Muscle layer of duodenum (tissue), 2 donors: ENCODE results near the gene VWA8.
"Not testable (repeated sequence)": the region's sequence is repeated elsewhere in the genome, so short reads cannot be mapped to it uniquely, and the experiment has no call there.

ENCODE experiments used
- H3K27ac ChIP-seq: one replicate; pipeline ENCODE4 v1.7.0; 2013; ENCODE audit warnings: mild to moderate bottlenecking, low read length
- H3K27me3 ChIP-seq: one replicate; pipeline ENCODE4 v1.7.0; 2013; ENCODE audit warnings: low read depth, mild to moderate bottlenecking, control low read depth, low read length
- H3K36me3 ChIP-seq, 2 donors: one replicate each; pipeline ENCODE4 v1.7.0; 2013; ENCODE audit warnings: low read length in 2 of 2, control low read depth in 1 of 2, mild to moderate bottlenecking in 1 of 2; ENCODE audit not compliant: insufficient read depth in 2 of 2, control insufficient read depth in 1 of 2
- H3K4me1 ChIP-seq, 2 donors: one replicate each; pipeline ENCODE4 v1.7.0; 2013; ENCODE audit warnings: low read length in 2 of 2, mild to moderate bottlenecking in 2 of 2, control low read depth in 1 of 2, moderate library complexity in 1 of 2; ENCODE audit not compliant: insufficient read depth in 2 of 2, control insufficient read depth in 1 of 2
- H3K4me3 ChIP-seq, 2 donors: one replicate each; pipeline ENCODE4 v1.7.0; 2013; ENCODE audit warnings: low read length in 2 of 2, low read depth in 1 of 2, mild to moderate bottlenecking in 1 of 2
- H3K9me3 ChIP-seq, 2 donors: one replicate each; pipeline ENCODE4 v1.7.0; 2013; ENCODE audit warnings: low read length in 2 of 2, control low read depth in 1 of 2, mild to moderate bottlenecking in 1 of 2; ENCODE audit not compliant: control insufficient read depth in 1 of 2
- donor health status: healthy.

VWA8 gene

GRCh38 chr13:41922894-41923293 is 38.0 kb downstream of the VWA8 start:
- not testable (repeated sequence) for H3K27ac ChIP-seq, H3K4me3 ChIP-seq
- H3K9me3 ChIP-seq: peaks cover 9 to 19% of the 10 kb centered on the region in 2 donors

GRCh38 chr13:41919741-41920487 is 41.0 kb downstream of the VWA8 start:
- Histone ChIP-seq H3K9me3 (peaks cover 9 to 12% of the 10 kb centered on the region in 2 donors), H3K4me1 (peaks cover 6 to 21% of the 10 kb centered on the region in 2 donors), H3K27ac (no peak overlapping the region), H3K27me3 (no peaks in the 10 kb centered on the region), H3K36me3 (peaks cover 0 to 7% of the 10 kb centered on the region in 2 donors), H3K4me3 (no peak overlapping the region)

More at GRCh38 chr13:41922894-41923293, 38.0 kb downstream of the VWA8 start:
- not testable (repeated sequence) for H3K4me1 ChIP-seq, H3K27me3 ChIP-seq
- peaks cover 4 to 16% of the 10 kb centered on the region in 2 donors for H3K36me3 ChIP-seq

- Histone ChIP-seq H3K27me3 (no peaks in the 10 kb centered on the region), H3K4me3 (no peak overlapping the region), H3K9me3 (peaks cover 7 to 8% of the 10 kb centered on the region in 2 donors), H3K27ac (no peak overlapping the region), H3K36me3 (peaks cover 0 to 5% of the 10 kb centered on the region in 2 donors), H3K4me1 (peaks cover 6 to 21% of the 10 kb centered on the region in 2 donors)
Observed at GRCh38 chr13:41919031-41919740, 41.7 kb downstream of the VWA8 start.

- no peak overlapping the region for H3K4me3 ChIP-seq
- peaks cover 6 to 21% of the 10 kb centered on the region in 2 donors for H3K4me1 ChIP-seq
- H3K9me3 ChIP-seq: no peaks in the 10 kb centered on the region
- H3K36me3 ChIP-seq: no peaks in the 10 kb centered on the region
- H3K27me3 ChIP-seq: no peaks in the 10 kb centered on the region
- H3K27ac ChIP-seq: no peak overlapping the region
Observed at GRCh38 chr13:41917641-41918040, 43.3 kb downstream of the VWA8 start.

GRCh38 chr13:41916173-41916954 is 44.5 kb downstream of the VWA8 start:
- Histone ChIP-seq H3K27ac (peak overlapping the region; percentile 31), H3K9me3 (no peaks in the 10 kb centered on the region), H3K4me1 (peaks cover 6 to 21% of the 10 kb centered on the region in 2 donors), H3K4me3 (peak overlapping the region in 1 of 2 donors; percentile 37), H3K36me3 (no peaks in the 10 kb centered on the region), H3K27me3 (no peaks in the 10 kb centered on the region)

GRCh38 chr13:41915081-41915480 is 45.8 kb downstream of the VWA8 start:
- Histone ChIP-seq H3K9me3 (no peaks in the 10 kb centered on the region), H3K27me3 (no peaks in the 10 kb centered on the region), H3K36me3 (no peaks in the 10 kb centered on the region), H3K27ac (no peak overlapping the region), H3K4me1 (peaks cover 6 to 21% of the 10 kb centered on the region in 2 donors), H3K4me3 (no peak overlapping the region)

GRCh38 chr13:41914552-41914951 is 46.4 kb downstream of the VWA8 start:
- Histone ChIP-seq H3K4me1 (peaks cover 6 to 21% of the 10 kb centered on the region in 2 donors), H3K36me3 (peaks cover 0 to under 1% of the 10 kb centered on the region in 2 donors)

GRCh38 chr13:41909506-41909905 is 51.4 kb downstream of the VWA8 start:
- Histone ChIP-seq H3K4me3 (no peak overlapping the region), H3K9me3 (no peaks in the 10 kb centered on the region), H3K27ac (no peak overlapping the region), H3K27me3 (no peaks in the 10 kb centered on the region), H3K36me3 (peaks cover 0 to 11% of the 10 kb centered on the region in 2 donors), H3K4me1 (no peaks in the 10 kb centered on the region)

More at GRCh38 chr13:41914552-41914951, 46.4 kb downstream of the VWA8 start:
- H3K4me3 ChIP-seq: no peak overlapping the region
- no peaks in the 10 kb centered on the region for H3K27me3 ChIP-seq
- H3K27ac ChIP-seq: no peak overlapping the region
- no peaks in the 10 kb centered on the region for H3K9me3 ChIP-seq

GRCh38 chr13:41905600-41906254 is 55.2 kb downstream of the VWA8 start:
- Histone ChIP-seq H3K36me3 (peaks cover 0 to 11% of the 10 kb centered on the region in 2 donors), H3K27me3 (no peaks in the 10 kb centered on the region), H3K4me3 (no peak overlapping the region), H3K27ac (no peak overlapping the region), H3K9me3 (no peaks in the 10 kb centered on the region), H3K4me1 (no peaks in the 10 kb centered on the region)

- H3K36me3 ChIP-seq: no peaks in the 10 kb centered on the region
Observed at GRCh38 chr13:41900918-41901317, 60.0 kb downstream of the VWA8 start.

More at GRCh38 chr13:41900918-41901317, 60.0 kb downstream of the VWA8 start:
- no peaks in the 10 kb centered on the region for H3K9me3 ChIP-seq
- H3K4me3 ChIP-seq: no peak overlapping the region
- no peaks in the 10 kb centered on the region for H3K4me1 ChIP-seq
- no peak overlapping the region for H3K27ac ChIP-seq
- no peaks in the 10 kb centered on the region for H3K27me3 ChIP-seq
